C4-2B (cell line): ENCODE measurements around the gene MCRIP1.

ENCODE experiments used
- ZFX ChIP-seq: fragments of 450-650 bp; IDR thresholded peaks from 2 replicates; pipeline ENCODE4 v1.6.1; 2017
- TF ChIP-seq, protein P1 (sequence below): fragments of 450-650 bp; conservative IDR thresholded peaks from 2 replicates; pipeline ENCODE4 v1.5.1; 2017; ENCODE audit warnings: mild to moderate bottlenecking

DNA sequence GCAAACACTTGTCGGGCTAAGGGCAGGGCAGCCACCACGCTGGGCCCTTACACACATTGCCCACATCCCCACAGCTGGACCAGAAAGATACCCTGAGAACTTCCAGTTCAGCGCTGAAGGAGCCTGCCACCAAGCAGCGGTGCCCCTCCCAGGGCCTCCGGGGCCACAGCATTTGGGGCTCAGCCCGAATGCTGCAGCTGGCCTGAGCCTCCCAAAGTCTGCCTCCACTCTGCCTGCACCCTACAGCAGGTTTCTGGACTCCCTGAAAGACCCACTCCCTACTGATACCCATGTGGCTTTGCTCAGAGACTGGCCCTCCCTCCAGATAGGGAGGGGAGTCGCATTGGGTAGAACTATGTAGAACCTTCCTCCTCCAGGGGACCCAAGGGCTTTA is 1.5 kb downstream of the MCRIP1 start:
- TF ChIP-seq, protein P1, sequence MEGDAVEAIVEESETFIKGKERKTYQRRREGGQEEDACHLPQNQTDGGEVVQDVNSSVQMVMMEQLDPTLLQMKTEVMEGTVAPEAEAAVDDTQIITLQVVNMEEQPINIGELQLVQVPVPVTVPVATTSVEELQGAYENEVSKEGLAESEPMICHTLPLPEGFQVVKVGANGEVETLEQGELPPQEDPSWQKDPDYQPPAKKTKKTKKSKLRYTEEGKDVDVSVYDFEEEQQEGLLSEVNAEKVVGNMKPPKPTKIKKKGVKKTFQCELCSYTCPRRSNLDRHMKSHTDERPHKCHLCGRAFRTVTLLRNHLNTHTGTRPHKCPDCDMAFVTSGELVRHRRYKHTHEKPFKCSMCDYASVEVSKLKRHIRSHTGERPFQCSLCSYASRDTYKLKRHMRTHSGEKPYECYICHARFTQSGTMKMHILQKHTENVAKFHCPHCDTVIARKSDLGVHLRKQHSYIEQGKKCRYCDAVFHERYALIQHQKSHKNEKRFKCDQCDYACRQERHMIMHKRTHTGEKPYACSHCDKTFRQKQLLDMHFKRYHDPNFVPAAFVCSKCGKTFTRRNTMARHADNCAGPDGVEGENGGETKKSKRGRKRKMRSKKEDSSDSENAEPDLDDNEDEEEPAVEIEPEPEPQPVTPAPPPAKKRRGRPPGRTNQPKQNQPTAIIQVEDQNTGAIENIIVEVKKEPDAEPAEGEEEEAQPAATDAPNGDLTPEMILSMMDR: no peak
- TF ChIP-seq ZFX: no peak
